Kidney (tissue), 14 donors: ENCODE data around the gene PACSIN1. TPM values are rescaled to one million over a fixed set of nuclear protein-coding genes. Genes with fewer than 3 reads are reported as not detected.
A peak's percentile ranks its signal among the peaks of the same experiment; 100 is the strongest.

ENCODE experiments used
- DNase-seq, 5 donors: peaks; one replicate each; pipeline ENCODE4 v3.0.0-alpha.2; 2013 to 2020
- FAIRE-seq: peaks from 2 replicates; lab custom pipeline; 2012; peaks lifted over from hg19 to GRCh38; lab: Jason Lieb, UNC
- H3K27ac ChIP-seq, 2 donors: one replicate each; pipeline ENCODE4 v1.7.0; 2013; ENCODE audit warnings: low read depth in 2 of 2, low read length in 2 of 2, inconsistent platforms in 1 of 2
- H3K27me3 ChIP-seq: one replicate; pipeline ENCODE4 v1.7.1; 2013; ENCODE audit warnings: low read length, inconsistent platforms; ENCODE audit not compliant: control insufficient read depth, insufficient read depth
- H3K36me3 ChIP-seq, 3 donors: one replicate each; pipeline versions ENCODE4 v1.7.0 to v1.7.1; 2013; ENCODE audit warnings: low read length in 3 of 3, control low read depth in 1 of 3, inconsistent platforms in 1 of 3; ENCODE audit not compliant: insufficient read depth in 3 of 3, control insufficient read depth in 2 of 3
- H3K4me1 ChIP-seq, 3 donors: one replicate each; pipeline versions ENCODE4 v1.7.0 to v1.7.1; 2013; ENCODE audit warnings: low read length in 3 of 3, inconsistent platforms in 1 of 3, low read depth in 1 of 3; ENCODE audit not compliant: control insufficient read depth in 2 of 3, insufficient read depth in 2 of 3
- H3K4me3 ChIP-seq, 3 donors: one replicate each; pipeline versions ENCODE4 v1.7.0 to v1.8.1; 2013; ENCODE audit warnings: low read length in 3 of 3, control low read depth in 1 of 3, inconsistent platforms in 1 of 3
- H3K9ac ChIP-seq, 3 donors: one replicate each; pipeline versions ENCODE4 v1.7.0 to v1.7.1; 2013; ENCODE audit warnings: low read length in 3 of 3, control low read depth in 1 of 3, inconsistent platforms in 1 of 3
- H3K9me3 ChIP-seq, 3 donors: one replicate each; pipeline versions ENCODE4 v1.7.0 to v1.7.1; 2013; ENCODE audit warnings: low read length in 3 of 3, control low read depth in 1 of 3, inconsistent platforms in 1 of 3; ENCODE audit not compliant: control insufficient read depth in 2 of 3, insufficient read depth in 1 of 3
- intact Hi-C: fragments of 100-400 bp; cut with DNase I; formaldehyde crosslinking; loops from one replicate; pipeline ENCODE4 v1.11.1; 2022
- polyA plus RNA-seq: library from polyadenylated mRNA; stranded (reverse); fragments of 350-450 nt; fragmentation: Illumina TruSeq; extraction: RNeasy Lipid Tissue Mini Kit (QIAGEN cat#74804); gene quantifications from one replicate; pipeline ENCODE4 v1.2.3, GENCODE V29; 2014; ENCODE audit warnings: low read depth, low replicate concordance; ENCODE audit not compliant: insufficient read depth
- total RNA-seq: library from RNA; stranded (reverse); fragmentation: NEBNext Ultra II Directional; extraction: Animal tissue kit (Norgen Biotek cat#: 25700); gene quantifications from one replicate; pipeline ENCODE4 v1.2.1, GENCODE V29; 2021
- TF ChIP-seq, protein P1 (sequence below): IDR thresholded peaks from 3 replicates; pipeline ENCODE4 v1.5.1; 2012; ENCODE audit warnings: mild to moderate bottlenecking, moderate library complexity, borderline replicate concordance; ENCODE audit not compliant: insufficient read depth; ENCODE audit errors: extremely low read depth
- donor health status: control.
- donor health status: control.
- donor health status: control.
- donor health status: control.
- donor health status: control.
- donor health status: DM: yes; HTN: yes; CAD: no.
- donor health status: Normal renal cell carcinoma (clear cell type).

PACSIN1 gene
- total and polyA plus RNA-seq, 2 donors from 2014 or later = 1.7 to 4.1 TPM

DNA sequence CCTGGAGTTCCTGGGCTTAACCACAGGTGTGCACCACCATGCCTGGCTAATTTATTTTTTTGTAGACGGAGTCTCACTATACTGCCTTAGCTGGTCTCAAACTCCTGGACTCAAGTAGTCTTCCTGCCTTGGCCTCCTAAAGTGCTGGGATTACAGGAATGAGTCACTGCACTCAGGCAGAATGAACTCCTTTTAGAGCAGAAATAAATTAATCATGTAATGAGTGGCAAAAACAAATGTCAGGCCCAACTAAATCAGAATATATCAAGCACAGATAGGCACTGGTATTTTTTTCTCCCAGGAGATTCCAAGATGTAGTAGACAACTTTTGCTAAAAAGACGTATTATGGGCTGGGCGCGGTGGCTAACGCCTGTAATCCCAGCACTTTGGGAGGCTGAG lies 42.6 kb upstream of the PACSIN1 start:
- H3K27ac ChIP-seq = no peak overlapping the region

GRCh38 chr6:34424200-34425131 lies 41.4 kb upstream of the PACSIN1 start:
- H3K4me1 ChIP-seq = no peaks in the 10 kb centered on the region
- no peaks in the 10 kb centered on the region for H3K9me3 ChIP-seq
- intact Hi-C loops = no loop called here
- TF ChIP-seq, protein P1, sequence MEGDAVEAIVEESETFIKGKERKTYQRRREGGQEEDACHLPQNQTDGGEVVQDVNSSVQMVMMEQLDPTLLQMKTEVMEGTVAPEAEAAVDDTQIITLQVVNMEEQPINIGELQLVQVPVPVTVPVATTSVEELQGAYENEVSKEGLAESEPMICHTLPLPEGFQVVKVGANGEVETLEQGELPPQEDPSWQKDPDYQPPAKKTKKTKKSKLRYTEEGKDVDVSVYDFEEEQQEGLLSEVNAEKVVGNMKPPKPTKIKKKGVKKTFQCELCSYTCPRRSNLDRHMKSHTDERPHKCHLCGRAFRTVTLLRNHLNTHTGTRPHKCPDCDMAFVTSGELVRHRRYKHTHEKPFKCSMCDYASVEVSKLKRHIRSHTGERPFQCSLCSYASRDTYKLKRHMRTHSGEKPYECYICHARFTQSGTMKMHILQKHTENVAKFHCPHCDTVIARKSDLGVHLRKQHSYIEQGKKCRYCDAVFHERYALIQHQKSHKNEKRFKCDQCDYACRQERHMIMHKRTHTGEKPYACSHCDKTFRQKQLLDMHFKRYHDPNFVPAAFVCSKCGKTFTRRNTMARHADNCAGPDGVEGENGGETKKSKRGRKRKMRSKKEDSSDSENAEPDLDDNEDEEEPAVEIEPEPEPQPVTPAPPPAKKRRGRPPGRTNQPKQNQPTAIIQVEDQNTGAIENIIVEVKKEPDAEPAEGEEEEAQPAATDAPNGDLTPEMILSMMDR = no peak
- DNase-seq (no peak), FAIRE-seq (no peak)
- H3K27ac ChIP-seq = no peak overlapping the region
- peak overlapping the region; percentile 93 to 97 (median 94) for H3K4me3 ChIP-seq
- H3K27me3 ChIP-seq = no peaks in the 10 kb centered on the region
- H3K36me3 ChIP-seq = peaks cover 8 to 46% (median 24%) of the 10 kb centered on the region in 3 donors
- peak overlapping the region; percentile 72 to 100 (median 91) for H3K9ac ChIP-seq

More for the DNA sequence above, 42.6 kb upstream of the PACSIN1 start:
- H3K27me3 ChIP-seq = no peaks in the 10 kb centered on the region
- intact Hi-C loops = no loop called here
- FAIRE-seq (no peak), DNase-seq (peak in 1 of 5 donors; percentile 7)
- H3K9me3 ChIP-seq = no peaks in the 10 kb centered on the region
- no peak overlapping the region for H3K9ac ChIP-seq
- H3K4me1 ChIP-seq = no peaks in the 10 kb centered on the region
- peaks cover 8 to 52% (median 24%) of the 10 kb centered on the region in 3 donors for H3K36me3 ChIP-seq
- H3K4me3 ChIP-seq = no peak overlapping the region
- TF ChIP-seq, protein P1 = no peak

DNA sequence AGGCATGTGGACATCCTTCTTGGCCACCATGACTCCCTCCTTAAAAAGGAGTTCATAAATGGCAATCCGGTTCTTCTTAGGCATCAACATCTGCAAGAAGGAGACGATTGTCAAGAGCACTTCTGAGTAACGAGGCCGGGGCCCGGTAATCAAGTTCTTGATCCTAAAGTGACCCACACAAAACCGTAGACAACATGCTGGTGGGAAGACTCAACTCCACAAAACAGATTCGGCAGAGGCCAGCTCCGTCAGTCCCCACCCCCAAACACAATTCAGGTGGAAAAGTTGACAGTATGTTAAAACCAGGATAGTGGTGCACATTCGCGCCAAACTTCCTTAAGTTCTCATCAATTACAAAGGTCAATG lies 40.8 kb upstream of the PACSIN1 start:
- DNase-seq = peak in 1 of 5 donors; percentile 53
- peak overlapping the region; percentile 72 to 100 (median 91) for H3K9ac ChIP-seq
- FAIRE-seq = no peak
- TF ChIP-seq, protein P1 = no peak
- intact Hi-C loops = no loop called here
- no peaks in the 10 kb centered on the region for H3K4me1 ChIP-seq
- H3K27me3 ChIP-seq = no peaks in the 10 kb centered on the region
- H3K27ac ChIP-seq = peak overlapping the region; percentile 71 to 80
- peak overlapping the region; percentile 93 to 97 (median 94) for H3K4me3 ChIP-seq
- H3K36me3 ChIP-seq = peaks cover 8 to 43% (median 22%) of the 10 kb centered on the region in 3 donors
- no peaks in the 10 kb centered on the region for H3K9me3 ChIP-seq
